ENCODE data around the gene SOX12.

The SOX12 gene

DNA sequence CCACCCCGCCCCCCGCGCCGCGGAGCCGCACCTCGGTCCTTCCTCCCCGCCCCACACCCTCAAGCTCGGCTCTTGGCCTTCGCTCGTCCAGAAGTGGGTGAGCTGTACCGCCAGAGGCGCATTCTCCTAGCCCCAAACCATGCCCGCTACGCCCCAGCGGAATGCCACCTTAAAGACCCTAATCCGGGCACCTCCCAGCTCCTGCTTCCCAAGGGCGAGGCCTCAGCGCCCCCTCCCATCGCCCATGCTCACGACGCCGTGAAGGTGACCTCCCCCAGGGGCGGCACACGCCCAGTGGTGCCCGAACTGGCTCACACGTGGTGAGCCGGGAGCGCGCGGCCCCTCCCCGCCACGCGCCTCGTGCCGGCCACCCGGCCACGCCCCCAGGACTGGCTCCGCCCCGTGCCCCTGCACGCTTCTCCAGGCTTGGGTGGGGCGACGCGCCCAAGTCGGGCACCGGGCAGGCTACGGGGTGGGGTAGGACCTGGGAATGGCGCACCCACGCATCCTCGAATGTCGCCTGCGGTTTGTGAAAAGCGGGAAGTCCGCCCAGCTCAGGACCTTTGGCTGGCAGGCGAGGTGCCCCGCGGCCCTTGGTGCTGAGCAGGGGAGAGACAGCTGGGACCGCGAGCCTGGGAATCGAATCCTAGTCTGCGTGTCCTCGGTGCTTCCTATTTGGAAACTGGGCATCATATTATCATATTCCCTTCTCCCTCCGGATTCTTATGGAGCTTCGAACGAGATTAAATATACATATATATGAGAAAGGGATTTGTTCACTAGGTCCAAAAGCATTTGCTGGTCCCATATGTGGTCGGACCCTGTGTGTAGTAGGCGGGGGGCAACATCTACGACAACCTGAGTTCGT is 941 bp upstream of the SOX12 start:
- H3K4me3 ChIP-seq: peak overlapping the region; percentile 77
- H3K9ac ChIP-seq (ENCODE audit: insufficient read length): peak overlapping the region; percentile 63
- H3K9me3 ChIP-seq (ENCODE audit: low read depth, low read length): no peaks in the 10 kb centered on the region
- H3K27ac ChIP-seq: peak overlapping the region; percentile 67; the same call in 1 of the 2 replicates
- TF ChIP-seq POLR2AphosphoS5 (IDR thresholded peaks at IDR 0.05; ENCODE audit: borderline replicate concordance, low read depth, low read length) (peak; percentile 87), EZH2 (IDR thresholded peaks at IDR 0.05) (no peak), FOXP2 (optimal IDR thresholded peaks at IDR 0.05; ENCODE audit: control extremely low read depth, extremely low read length, insufficient read depth) (no peak)
- peaks cover 3% of the 10 kb centered on the region; the same call in 1 of the 2 replicates for H3K36me3 ChIP-seq (ENCODE audit: insufficient read depth, low read length)
- no peak for DNase-seq (ENCODE audit: low read depth, low spot score)

DNA sequence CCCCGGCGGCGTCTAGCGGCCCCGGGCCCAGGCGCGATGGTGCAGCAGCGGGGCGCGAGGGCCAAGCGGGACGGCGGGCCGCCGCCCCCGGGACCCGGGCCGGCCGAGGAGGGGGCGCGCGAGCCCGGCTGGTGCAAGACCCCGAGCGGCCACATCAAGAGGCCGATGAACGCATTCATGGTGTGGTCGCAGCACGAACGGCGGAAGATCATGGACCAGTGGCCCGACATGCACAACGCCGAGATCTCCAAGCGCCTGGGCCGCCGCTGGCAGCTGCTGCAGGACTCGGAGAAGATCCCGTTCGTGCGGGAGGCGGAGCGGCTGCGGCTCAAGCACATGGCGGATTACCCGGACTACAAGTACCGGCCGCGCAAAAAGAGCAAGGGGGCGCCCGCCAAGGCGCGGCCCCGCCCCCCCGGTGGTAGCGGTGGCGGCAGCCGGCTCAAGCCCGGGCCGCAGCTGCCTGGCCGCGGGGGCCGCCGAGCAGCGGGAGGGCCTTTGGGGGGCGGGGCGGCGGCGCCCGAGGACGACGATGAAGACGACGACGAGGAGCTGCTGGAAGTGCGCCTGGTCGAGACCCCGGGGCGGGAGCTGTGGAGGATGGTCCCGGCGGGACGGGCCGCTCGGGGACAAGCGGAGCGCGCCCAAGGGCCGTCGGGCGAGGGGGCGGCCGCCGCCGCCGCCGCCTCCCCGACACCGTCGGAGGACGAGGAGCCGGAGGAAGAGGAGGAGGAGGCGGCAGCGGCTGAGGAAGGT is 715 bp downstream of the SOX12 start:
- Histone ChIP-seq H3K36me3 (ENCODE audit: insufficient read depth, low read length) (peaks cover 7% of the 10 kb centered on the region; the same call in 1 of the 2 replicates), H3K4me3 (peak overlapping the region; percentile 96), H3K9ac (ENCODE audit: insufficient read length) (peak overlapping the region; percentile 76), H3K27ac (peak overlapping the region; percentile 90), H3K9me3 (ENCODE audit: low read depth, low read length) (no peaks in the 10 kb centered on the region)
- TF ChIP-seq FOXP2 (optimal IDR thresholded peaks at IDR 0.05; ENCODE audit: control extremely low read depth, extremely low read length, insufficient read depth): no peak
- TF ChIP-seq EZH2 (IDR thresholded peaks at IDR 0.05): no peak
- 0 out of 2 replicates have a peak, but pooled peaks have one; percentile 16 for TF ChIP-seq POLR2AphosphoS5 (IDR thresholded peaks at IDR 0.05; ENCODE audit: borderline replicate concordance, low read depth, low read length)
- DNase-seq (ENCODE audit: low read depth, low spot score): no peak

DNA sequence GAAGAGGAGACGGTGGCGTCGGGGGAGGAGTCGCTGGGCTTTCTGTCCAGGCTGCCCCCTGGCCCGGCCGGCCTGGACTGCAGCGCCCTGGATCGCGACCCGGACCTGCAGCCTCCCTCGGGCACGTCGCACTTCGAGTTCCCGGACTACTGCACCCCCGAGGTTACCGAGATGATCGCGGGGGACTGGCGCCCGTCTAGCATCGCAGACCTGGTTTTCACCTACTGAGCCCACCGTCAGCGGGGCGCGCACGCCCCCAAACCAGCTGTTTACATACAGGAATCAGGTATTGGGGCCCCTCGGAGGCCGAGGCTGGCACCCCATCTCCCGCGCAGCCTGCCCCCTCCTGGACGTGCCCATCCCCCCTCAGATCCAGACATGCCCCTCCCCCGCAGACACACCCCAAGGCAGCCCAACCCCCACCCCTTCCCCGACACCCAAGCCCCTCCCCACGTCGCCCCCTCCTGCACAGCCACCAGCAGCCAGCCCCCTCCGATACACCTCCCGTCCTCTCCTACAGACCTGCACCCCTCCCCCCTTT is 1.4 kb downstream of the SOX12 start:
- DNase-seq (ENCODE audit: low read depth, low spot score): no peak
- H3K9ac ChIP-seq (ENCODE audit: insufficient read length): peak overlapping the region; percentile 76
- TF ChIP-seq EZH2 (IDR thresholded peaks at IDR 0.05) (no peak), POLR2AphosphoS5 (IDR thresholded peaks at IDR 0.05; ENCODE audit: borderline replicate concordance, low read depth, low read length) (no peak), FOXP2 (optimal IDR thresholded peaks at IDR 0.05; ENCODE audit: control extremely low read depth, extremely low read length, insufficient read depth) (no peak)

DNA sequence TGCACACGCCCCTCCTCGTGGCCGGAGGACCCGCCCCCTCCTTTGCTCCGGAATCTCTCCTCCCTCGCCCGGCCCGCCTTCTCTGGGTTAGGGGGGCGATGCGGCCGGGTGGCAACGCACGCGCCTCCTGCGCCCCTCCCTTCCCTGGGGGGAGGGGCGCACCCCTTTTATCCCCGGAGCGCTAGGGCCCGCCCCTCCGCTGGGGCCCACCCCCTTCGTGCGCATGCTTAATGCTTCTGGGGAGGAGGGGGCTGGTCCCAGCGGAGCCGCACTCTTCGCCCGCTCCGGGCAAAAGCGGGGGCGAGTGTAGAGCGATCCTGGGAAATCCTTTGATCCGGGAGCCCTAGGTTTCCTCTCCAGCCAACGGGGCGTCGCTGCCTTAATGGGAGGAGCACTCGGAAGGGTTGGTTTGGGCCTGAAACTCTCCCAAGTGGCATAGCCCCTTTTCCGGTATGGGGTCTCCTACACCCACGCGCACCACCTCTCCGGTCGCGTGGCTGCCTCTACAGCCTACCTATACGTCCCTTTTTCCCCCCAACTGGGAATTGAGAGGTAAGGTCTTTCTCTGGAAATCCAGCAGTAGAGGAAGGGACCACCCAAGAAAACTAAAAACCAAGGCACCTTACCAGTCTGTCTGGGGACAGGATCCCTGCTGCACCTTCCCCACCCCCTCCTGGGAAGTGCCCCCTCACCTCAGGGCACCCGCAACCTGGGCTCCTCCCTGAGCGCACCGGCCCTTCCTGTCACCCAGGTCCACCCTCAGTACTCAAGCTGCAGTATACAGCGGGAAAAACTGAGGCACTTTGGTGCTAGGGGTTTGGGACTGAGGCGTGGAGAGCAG is 2.1 kb downstream of the SOX12 start:
- DNase-seq (ENCODE audit: low read depth, low spot score): no peak
- Histone ChIP-seq H3K9me3 (ENCODE audit: low read depth, low read length) (no peaks in the 10 kb centered on the region), H3K9ac (ENCODE audit: insufficient read length) (peak overlapping the region; percentile 93), H3K27ac (peak overlapping the region; percentile 80), H3K4me3 (peak overlapping the region; percentile 96), H3K36me3 (ENCODE audit: insufficient read depth, low read length) (peaks cover 7% of the 10 kb centered on the region; the same call in 1 of the 2 replicates)
- TF ChIP-seq POLR2AphosphoS5 (IDR thresholded peaks at IDR 0.05; ENCODE audit: borderline replicate concordance, low read depth, low read length) (peak; percentile 90), EZH2 (IDR thresholded peaks at IDR 0.05) (no peak)

More for the DNA sequence above, 1.4 kb downstream of the SOX12 start:
- H3K27ac ChIP-seq: peak overlapping the region; percentile 90
- peaks cover 7% of the 10 kb centered on the region; the same call in 1 of the 2 replicates for H3K36me3 ChIP-seq (ENCODE audit: insufficient read depth, low read length)
- H3K9me3 ChIP-seq (ENCODE audit: low read depth, low read length): no peaks in the 10 kb centered on the region
- peak overlapping the region; percentile 96 for H3K4me3 ChIP-seq

DNA sequence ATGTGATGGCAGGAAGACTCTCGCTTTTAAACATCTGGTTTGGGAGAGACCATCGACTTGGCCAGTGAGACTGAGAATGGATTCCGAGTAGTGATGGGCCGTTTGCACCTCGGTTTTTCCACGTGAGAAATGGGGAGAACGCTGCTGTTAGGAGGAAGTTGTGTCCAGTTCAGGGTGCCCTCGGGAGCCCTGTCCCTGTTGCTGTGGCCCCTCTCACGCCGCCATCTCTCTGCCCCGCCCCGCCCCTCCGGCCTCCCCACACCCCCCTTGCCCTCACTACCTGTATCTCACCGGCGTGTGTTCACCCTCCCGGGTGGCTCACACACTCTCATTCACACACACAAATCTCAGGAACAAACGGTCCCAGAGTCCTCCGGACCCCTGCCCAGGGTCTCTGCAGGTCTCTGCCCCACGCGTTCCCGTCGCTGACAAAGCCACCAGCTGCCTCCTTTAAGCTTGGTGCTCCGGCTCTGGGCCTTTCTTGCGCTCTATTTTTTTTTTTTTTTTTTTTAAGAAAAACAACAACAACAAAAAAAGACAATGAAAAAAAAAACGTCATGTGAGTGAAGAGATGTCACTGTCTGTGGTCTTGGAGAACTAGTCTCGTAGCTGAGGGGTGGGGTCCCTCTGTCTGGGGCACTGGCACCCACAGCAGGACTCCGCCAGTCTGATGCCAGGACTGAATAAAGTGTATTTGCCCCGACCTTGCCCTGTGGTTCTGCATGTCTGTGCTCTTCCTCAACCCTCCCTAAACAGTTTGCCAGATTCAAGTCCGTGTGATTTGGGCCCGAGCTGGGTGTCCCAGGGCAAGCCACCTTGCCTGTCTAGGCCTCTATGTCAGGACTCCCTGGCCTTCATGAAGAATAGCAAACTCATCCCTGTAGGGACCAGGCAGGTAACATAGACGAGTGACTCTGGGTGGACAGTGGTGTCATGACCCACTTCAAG is 2.9 kb downstream of the SOX12 start:
- H3K27ac ChIP-seq: peak overlapping the region; percentile 80
- no peaks in the 10 kb centered on the region for H3K9me3 ChIP-seq (ENCODE audit: low read depth, low read length)
- H3K36me3 ChIP-seq (ENCODE audit: insufficient read depth, low read length): peaks cover 7% of the 10 kb centered on the region; the same call in 1 of the 2 replicates
- DNase-seq (ENCODE audit: low read depth, low spot score): no peak
- no peak for TF ChIP-seq FOXP2 (optimal IDR thresholded peaks at IDR 0.05; ENCODE audit: control extremely low read depth, extremely low read length, insufficient read depth)
- 0 out of 2 replicates have a peak, but pooled peaks have one; percentile 13 for TF ChIP-seq POLR2AphosphoS5 (IDR thresholded peaks at IDR 0.05; ENCODE audit: borderline replicate concordance, low read depth, low read length)
- peak overlapping the region; percentile 93 for H3K9ac ChIP-seq (ENCODE audit: insufficient read length)
- H3K4me3 ChIP-seq: peak overlapping the region; percentile 96

DNA sequence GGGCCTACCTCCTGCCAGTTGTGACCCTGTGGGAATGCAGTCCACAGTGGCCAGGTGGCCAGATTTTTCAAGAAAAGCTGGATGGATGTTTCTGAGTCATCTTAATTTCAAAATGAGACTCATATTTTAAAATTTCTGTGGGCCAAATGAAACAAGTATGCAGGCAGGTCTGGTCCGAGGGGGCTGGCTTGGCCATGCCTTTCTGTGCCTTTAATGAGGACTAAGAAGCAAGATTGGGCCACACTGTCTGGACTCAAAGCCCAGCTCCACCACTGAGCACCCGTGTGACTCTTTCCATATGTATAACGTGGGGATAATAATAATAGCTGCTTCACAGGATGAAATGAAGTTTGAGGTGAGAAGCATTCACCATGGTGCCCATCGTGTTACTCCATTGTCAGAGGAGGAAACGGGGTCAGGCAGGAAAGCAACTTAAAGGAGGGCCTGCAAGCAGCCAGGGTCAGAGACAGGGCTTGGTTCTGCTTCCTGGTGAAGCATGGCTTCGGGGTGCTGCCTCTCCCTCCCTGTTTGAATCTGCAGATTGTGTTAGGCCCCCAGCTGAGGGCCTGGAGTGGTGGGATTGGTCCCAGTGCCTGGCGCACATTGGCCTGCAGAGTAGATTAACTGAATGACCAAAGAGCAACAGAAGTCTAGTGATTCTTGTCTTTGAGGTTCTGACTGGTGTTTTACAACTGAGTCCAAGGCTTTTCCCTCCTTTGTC is 3.8 kb downstream of the SOX12 start:
- Histone ChIP-seq H3K27ac (peak overlapping the region; percentile 2; the same call in 1 of the 2 replicates), H3K36me3 (ENCODE audit: insufficient read depth, low read length) (peaks cover 7% of the 10 kb centered on the region; the same call in 1 of the 2 replicates), H3K9ac (ENCODE audit: insufficient read length) (peak overlapping the region; percentile 37), H3K4me3 (0 out of 2 replicates have a peak overlapping the region, but pooled peaks have one; percentile 9), H3K9me3 (ENCODE audit: low read depth, low read length) (no peaks in the 10 kb centered on the region)
- TF ChIP-seq EZH2 (IDR thresholded peaks at IDR 0.05): no peak
- peak; percentile 58 for TF ChIP-seq POLR2AphosphoS5 (IDR thresholded peaks at IDR 0.05; ENCODE audit: borderline replicate concordance, low read depth, low read length)
- no peak for TF ChIP-seq FOXP2 (optimal IDR thresholded peaks at IDR 0.05; ENCODE audit: control extremely low read depth, extremely low read length, insufficient read depth)
- DNase-seq (ENCODE audit: low read depth, low spot score): no peak
